ENCODE results near the gene PIGN. TPM values are rescaled to one million over a fixed set of nuclear protein-coding genes. Genes with fewer than 3 reads are reported as not detected.

Gene PIGN
- total and polyA plus RNA-seq, 2 of the 8 experiments (the other 6 are each of a cell fraction or from before 2014, with no cell fraction given), result 20.9 to 26.3 TPM

- no peak for TF ChIP-seq CHD7 (IDR thresholded peaks at IDR 0.05; ENCODE audit: insufficient replicate concordance, low read length)
These were observed 158.8 kb downstream of the PIGN start (continued) for GRCh38 chr18:62027914-62028520.

Data from H1 (cell line).